Liver (tissue), 3 donors: Measurements from ENCODE around the gene CUTA.

Experiments used
- EGR1 ChIP-seq, 2 donors: IDR thresholded peaks; 2 replicates each; pipeline ENCODE4 v1.6.1; 2016 to 2018; ENCODE audit warnings: antibody characterized with exemption in 2 of 2, low read depth in 2 of 2
- FOXA1 ChIP-seq: IDR thresholded peaks from 2 replicates; pipeline ENCODE4 v1.6.1; 2016; ENCODE audit warnings: antibody characterized with exemption
- FOXA2 ChIP-seq: IDR thresholded peaks from 2 replicates; pipeline ENCODE4 v1.6.1; 2016; ENCODE audit warnings: antibody characterized with exemption
- GABPA ChIP-seq, 2 donors: IDR thresholded peaks in 1 of 2; conservative IDR thresholded peaks in 1 of 2; 2 replicates each; pipeline ENCODE4 v1.6.1; 2016; ENCODE audit warnings: antibody characterized with exemption in 2 of 2, mild to moderate bottlenecking in 1 of 2, moderate library complexity in 1 of 2
- RAD21 ChIP-seq, 2 donors: IDR thresholded peaks; 2 replicates each; pipeline ENCODE4 v1.6.1; 2016; ENCODE audit warnings: antibody characterized with exemption in 2 of 2, mild to moderate bottlenecking in 2 of 2
- RXRA ChIP-seq, 2 donors: IDR thresholded peaks; 2 replicates each; pipeline ENCODE4 v1.6.1; 2017 to 2018; ENCODE audit warnings: antibody characterized with exemption in 2 of 2, mild to moderate bottlenecking in 1 of 2
- SP1 ChIP-seq: IDR thresholded peaks from 2 replicates; pipeline ENCODE4 v1.6.1; 2018; ENCODE audit warnings: antibody characterized with exemption, mild to moderate bottlenecking
- TAF1 ChIP-seq: conservative IDR thresholded peaks from 2 replicates; pipeline ENCODE4 v1.6.1; 2016; ENCODE audit warnings: antibody characterized with exemption, mild to moderate bottlenecking
- YY1 ChIP-seq: IDR thresholded peaks from 2 replicates; pipeline ENCODE4 v1.6.1; 2016; ENCODE audit warnings: antibody characterized with exemption, mild to moderate bottlenecking
- TF ChIP-seq, protein P1 (sequence below): fragments of 150-350 bp; IDR thresholded peaks from 2 replicates; pipeline ENCODE4 v1.5.1; 2017; ENCODE audit warnings: improper control_type of control experiment, low read depth, low read length; ENCODE audit not compliant: missing input control
- TF ChIP-seq, protein P2 (sequence below): IDR thresholded peaks from 2 replicates; pipeline ENCODE4 v1.6.1; 2016; ENCODE audit warnings: antibody characterized with exemption
- TF ChIP-seq, protein P3 (sequence below): IDR thresholded peaks from 2 replicates; pipeline ENCODE4 v1.6.1; 2016; ENCODE audit warnings: antibody characterized with exemption
- TF ChIP-seq, protein P4 (sequence below): IDR thresholded peaks from 2 replicates; pipeline ENCODE4 v1.6.1; 2016; ENCODE audit warnings: antibody characterized with exemption, mild to moderate bottlenecking
- donor health status: healthy.
- donor health status: healthy.

DNA sequence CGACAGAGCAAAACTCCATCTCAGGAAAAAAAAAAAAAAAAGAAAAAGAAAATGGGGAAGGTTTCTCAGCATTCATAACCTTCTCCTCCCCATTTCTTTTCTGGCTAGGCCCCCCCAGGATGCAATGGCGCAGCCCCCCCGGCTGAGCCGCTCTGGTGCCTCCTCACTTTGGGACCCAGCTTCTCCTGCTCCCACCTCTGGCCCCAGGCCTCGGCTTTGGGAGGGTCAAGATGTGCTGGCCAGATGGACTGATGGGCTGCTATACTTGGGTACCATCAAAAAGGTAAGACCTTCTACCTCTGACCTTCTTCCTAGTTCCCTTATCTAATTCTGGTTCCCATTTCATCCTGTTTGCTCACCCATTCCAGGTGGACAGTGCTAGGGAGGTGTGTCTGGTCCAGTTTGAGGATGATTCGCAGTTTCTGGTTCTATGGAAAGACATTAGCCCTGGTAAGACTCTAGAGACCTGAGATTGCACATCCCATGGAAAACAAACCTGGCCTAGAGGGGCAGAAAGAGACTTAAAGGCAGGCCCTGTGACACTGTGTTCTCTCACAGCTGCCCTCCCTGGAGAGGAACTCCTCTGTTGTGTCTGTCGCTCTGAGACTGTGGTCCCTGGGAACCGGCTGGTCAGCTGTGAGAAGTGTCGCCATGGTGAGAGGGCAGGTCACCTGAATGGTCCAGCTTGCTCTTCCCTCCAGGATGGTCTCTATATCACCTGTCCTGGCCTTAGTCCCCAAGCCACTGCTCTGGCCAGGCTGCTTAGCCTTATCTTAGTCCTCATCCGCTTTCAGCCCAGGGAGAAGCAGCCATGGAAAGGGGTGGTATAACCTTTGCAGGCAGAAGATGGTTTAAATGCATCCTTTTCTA is 5.5 kb downstream of the CUTA start:
- TF ChIP-seq FOXA1 (no peak), SP1 (no peak), YY1 (no peak), RXRA (IDR thresholded peaks at IDR 0.05) (no peak), TAF1 (no peak), RAD21 (IDR thresholded peaks at IDR 0.05) (no peak), EGR1 (IDR thresholded peaks at IDR 0.05; ENCODE audit: low read depth in 2 of 2) (no peak), GABPA (IDR thresholded peaks at IDR 0.05 in 1 of 2, conservative IDR thresholded peaks at IDR 0.05 in 1 of 2) (no peak), FOXA2 (no peak)
- TF ChIP-seq, protein P1, sequence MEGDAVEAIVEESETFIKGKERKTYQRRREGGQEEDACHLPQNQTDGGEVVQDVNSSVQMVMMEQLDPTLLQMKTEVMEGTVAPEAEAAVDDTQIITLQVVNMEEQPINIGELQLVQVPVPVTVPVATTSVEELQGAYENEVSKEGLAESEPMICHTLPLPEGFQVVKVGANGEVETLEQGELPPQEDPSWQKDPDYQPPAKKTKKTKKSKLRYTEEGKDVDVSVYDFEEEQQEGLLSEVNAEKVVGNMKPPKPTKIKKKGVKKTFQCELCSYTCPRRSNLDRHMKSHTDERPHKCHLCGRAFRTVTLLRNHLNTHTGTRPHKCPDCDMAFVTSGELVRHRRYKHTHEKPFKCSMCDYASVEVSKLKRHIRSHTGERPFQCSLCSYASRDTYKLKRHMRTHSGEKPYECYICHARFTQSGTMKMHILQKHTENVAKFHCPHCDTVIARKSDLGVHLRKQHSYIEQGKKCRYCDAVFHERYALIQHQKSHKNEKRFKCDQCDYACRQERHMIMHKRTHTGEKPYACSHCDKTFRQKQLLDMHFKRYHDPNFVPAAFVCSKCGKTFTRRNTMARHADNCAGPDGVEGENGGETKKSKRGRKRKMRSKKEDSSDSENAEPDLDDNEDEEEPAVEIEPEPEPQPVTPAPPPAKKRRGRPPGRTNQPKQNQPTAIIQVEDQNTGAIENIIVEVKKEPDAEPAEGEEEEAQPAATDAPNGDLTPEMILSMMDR: no peak
- TF ChIP-seq, protein P2, sequence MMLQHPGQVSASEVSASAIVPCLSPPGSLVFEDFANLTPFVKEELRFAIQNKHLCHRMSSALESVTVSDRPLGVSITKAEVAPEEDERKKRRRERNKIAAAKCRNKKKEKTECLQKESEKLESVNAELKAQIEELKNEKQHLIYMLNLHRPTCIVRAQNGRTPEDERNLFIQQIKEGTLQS: no peak
- TF ChIP-seq, protein P3, sequence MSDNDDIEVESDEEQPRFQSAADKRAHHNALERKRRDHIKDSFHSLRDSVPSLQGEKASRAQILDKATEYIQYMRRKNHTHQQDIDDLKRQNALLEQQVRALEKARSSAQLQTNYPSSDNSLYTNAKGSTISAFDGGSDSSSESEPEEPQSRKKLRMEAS: no peak
- TF ChIP-seq, protein P4, sequence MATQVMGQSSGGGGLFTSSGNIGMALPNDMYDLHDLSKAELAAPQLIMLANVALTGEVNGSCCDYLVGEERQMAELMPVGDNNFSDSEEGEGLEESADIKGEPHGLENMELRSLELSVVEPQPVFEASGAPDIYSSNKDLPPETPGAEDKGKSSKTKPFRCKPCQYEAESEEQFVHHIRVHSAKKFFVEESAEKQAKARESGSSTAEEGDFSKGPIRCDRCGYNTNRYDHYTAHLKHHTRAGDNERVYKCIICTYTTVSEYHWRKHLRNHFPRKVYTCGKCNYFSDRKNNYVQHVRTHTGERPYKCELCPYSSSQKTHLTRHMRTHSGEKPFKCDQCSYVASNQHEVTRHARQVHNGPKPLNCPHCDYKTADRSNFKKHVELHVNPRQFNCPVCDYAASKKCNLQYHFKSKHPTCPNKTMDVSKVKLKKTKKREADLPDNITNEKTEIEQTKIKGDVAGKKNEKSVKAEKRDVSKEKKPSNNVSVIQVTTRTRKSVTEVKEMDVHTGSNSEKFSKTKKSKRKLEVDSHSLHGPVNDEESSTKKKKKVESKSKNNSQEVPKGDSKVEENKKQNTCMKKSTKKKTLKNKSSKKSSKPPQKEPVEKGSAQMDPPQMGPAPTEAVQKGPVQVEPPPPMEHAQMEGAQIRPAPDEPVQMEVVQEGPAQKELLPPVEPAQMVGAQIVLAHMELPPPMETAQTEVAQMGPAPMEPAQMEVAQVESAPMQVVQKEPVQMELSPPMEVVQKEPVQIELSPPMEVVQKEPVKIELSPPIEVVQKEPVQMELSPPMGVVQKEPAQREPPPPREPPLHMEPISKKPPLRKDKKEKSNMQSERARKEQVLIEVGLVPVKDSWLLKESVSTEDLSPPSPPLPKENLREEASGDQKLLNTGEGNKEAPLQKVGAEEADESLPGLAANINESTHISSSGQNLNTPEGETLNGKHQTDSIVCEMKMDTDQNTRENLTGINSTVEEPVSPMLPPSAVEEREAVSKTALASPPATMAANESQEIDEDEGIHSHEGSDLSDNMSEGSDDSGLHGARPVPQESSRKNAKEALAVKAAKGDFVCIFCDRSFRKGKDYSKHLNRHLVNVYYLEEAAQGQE: no peak
